RWPE1 (cell line): ENCODE measurements around the gene MRFAP1.

Experiments
- CTCF ChIA-PET: fragments of 350-600 bp; sonication (Branson Sonifier 250); formaldehyde crosslinking; extraction: SDS; loops from one replicate; lab custom pipeline; 2021; lab: Yijun Ruan, JAX
- POLR2A ChIA-PET: fragments of 400-600 bp; formaldehyde crosslinking; extraction: SDS; loops from one replicate; lab custom pipeline; 2020; ENCODE audit warnings: antibody characterized with exemption; ENCODE audit not compliant: low non-redundant PET; lab: Yijun Ruan, JAX
- DNase-seq: peaks from one replicate; pipeline ENCODE4 v3.0.0; 2012; ENCODE audit warnings: low spot score
- H3K27ac ChIP-seq: fragments of 450-650 bp; 2 replicates; pipeline ENCODE4 v1.5.1; 2017
- TF ChIP-seq, protein P1 (sequence below): fragments of 450-650 bp; conservative IDR thresholded peaks from 2 replicates; pipeline ENCODE4 v1.5.1; 2017; ENCODE audit warnings: low read depth, mild to moderate bottlenecking

MRFAP1 gene

DNA sequence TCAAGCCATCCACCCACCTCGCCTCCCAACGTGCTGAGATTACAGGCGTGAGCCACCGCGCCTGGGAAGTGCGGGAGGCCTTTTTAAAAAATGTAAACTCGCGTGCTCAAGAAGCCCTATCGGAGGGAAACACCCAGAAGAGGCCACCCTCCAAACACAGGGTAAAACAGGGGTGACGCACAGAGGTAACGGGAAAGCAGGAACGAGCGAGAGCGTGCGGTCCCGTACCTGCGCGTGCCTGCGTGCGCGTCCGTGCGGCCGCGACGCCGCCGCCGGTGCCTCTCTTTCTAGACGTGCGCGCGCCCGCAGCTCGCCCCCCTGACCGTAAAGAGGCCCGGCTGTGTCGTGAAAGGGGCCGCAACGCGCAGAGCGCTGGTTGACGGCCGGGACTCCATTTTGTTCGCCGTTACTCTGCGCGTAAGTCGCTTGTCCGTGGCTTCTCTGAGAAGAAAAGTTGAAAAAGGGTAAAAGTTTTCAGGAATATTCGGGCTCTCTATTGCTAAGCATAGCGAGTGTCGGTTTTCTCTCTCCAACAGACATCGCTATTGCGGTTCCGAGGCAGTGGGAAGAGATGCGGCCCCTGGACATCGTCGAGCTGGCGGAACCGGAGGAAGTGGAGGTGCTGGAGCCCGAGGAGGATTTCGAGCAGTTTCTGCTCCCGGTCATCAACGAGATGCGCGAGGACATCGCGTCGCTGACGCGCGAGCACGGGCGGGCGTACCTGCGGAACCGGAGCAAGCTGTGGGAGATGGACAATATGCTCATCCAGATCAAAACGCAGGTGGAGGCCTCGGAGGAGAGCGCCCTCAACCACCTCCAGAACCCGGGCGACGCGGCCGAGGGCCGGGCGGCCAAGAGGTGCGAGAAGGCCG, at the start of gene MRFAP1:
Gene MRFAP1 (plus strand): TSS at position 394 of the 872 bp plus-strand sequence. CDS start 178 bp downstream, at position 572.
- ChIA-PET POLR2A (no interaction called here), CTCF (interaction anchor here (0.7 kb wide), 1 partner anchor 41 kb away, joined by 3 read pairs; no protein-coding TSS in a partner anchor)
- TF ChIP-seq, protein P1, sequence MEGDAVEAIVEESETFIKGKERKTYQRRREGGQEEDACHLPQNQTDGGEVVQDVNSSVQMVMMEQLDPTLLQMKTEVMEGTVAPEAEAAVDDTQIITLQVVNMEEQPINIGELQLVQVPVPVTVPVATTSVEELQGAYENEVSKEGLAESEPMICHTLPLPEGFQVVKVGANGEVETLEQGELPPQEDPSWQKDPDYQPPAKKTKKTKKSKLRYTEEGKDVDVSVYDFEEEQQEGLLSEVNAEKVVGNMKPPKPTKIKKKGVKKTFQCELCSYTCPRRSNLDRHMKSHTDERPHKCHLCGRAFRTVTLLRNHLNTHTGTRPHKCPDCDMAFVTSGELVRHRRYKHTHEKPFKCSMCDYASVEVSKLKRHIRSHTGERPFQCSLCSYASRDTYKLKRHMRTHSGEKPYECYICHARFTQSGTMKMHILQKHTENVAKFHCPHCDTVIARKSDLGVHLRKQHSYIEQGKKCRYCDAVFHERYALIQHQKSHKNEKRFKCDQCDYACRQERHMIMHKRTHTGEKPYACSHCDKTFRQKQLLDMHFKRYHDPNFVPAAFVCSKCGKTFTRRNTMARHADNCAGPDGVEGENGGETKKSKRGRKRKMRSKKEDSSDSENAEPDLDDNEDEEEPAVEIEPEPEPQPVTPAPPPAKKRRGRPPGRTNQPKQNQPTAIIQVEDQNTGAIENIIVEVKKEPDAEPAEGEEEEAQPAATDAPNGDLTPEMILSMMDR: no peak
- peak within 1 kb of the TSS; percentile 93 for H3K27ac ChIP-seq
- DNase-seq: peak; percentile 92

DNA sequence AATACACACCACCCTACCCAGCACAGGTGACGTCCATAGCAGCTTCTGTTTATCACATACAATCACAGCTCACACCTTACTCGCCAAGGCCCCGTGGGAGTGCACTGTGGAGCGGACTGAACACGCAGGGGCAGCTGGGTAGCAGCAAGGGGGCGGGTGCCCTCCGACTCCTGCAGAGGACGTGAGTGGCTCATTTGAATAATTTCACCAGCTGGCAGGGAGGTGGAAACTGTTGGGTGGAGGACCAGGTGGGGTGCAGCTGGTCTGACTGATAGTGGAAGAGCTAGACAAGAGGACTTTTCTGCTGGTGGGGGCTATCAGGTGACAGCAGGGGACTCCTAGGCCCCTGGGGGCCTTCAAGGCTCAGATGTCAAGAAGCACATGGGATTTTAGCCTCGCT, 49.2 kb upstream of the MRFAP1 start:
- POLR2A ChIA-PET: no interaction called here
- no peak for DNase-seq
- TF ChIP-seq, protein P1: no peak
- CTCF ChIA-PET: no interaction called here
- no peak overlapping the region for H3K27ac ChIP-seq

DNA sequence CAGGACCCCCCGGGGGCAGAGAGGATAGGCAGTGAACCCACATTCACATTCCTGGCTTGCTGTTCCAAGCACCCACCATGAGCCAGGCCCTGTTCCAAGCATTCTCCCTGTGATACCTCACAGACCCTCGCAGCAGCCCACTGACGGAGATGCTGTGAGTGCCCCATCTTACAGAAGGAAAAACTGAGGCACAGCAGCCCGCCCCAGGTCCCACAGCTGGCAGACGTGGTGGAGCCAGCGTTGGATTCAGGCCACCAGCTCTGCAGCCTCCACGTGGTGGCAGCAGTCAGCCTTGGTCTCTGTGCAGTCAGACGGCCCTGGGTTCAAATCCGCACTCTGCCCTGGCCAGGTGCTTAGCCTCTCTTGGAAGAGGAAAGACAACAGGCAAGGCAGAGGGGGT, 48.7 kb upstream of the MRFAP1 start:
- ChIA-PET POLR2A (no interaction called here), CTCF (no interaction called here)
- H3K27ac ChIP-seq: no peak overlapping the region
- TF ChIP-seq, protein P1: no peak
- DNase-seq: no peak

DNA sequence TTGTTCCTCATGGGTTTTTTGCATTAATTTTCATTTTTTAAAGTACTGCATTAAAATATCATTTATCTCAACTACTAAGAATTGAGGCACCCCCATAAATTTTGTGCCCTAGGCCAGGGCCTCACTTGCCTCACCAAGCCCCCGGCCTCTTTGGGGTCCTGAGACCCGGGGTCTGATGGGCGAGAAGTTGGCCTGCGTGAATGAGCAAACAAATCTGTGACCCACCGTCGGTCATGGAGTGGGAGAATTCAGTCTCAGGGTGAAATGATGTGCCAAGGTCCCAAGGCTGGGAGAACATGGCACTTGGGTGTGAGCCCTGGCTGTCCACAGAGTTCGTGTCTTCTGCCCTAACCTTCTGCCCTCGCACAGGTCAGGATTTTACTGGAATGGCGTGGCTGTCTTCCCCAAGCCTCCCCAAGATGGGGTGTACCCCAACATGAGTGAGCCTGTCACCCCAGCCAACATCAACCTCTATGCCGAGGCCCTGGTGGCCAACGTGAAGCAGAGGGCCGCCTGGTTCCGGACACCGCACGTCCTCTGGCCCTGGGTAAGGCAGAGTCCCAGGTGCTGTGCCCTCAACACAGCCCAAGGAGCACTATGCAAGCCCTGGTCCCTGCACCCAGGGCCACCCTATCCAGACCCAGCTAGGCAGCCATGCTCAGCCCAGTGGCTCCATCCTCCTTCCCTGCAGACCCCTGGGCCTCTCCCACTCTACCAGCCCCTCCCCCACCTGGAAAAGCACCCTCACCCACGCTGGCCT, 47.5 kb upstream of the MRFAP1 start:
- H3K27ac ChIP-seq: no peak overlapping the region
- POLR2A ChIA-PET: no interaction called here
- TF ChIP-seq, protein P1: no peak
- DNase-seq: no peak
- CTCF ChIA-PET: interaction anchor here (0.5 to 0.7 kb wide), 4 partner anchors 20 to 1622 kb away, joined by 3 to 4 read pairs (median 3); no protein-coding TSS in a partner anchor

DNA sequence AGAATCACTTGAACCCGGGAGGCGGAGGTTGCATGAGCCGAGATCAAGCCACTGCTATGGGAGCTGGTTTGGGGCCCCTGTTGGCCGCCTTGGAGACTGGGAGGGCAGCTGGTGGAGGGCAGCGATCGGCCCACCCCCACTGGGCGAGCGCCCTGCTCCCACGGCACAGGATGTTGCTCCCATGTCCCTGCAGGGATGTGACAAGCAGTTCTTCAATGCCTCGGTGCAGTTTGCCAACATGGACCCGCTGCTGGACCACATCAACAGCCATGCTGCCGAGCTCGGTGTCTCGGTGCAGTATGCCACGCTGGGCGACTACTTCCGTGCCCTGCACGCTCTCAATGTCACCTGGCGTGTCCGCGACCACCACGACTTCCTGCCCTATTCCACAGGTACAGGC, 46.1 kb upstream of the MRFAP1 start:
- DNase-seq: no peak
- TF ChIP-seq, protein P1: no peak
- CTCF ChIA-PET: no interaction called here
- no peak overlapping the region for H3K27ac ChIP-seq
- POLR2A ChIA-PET: no interaction called here

DNA sequence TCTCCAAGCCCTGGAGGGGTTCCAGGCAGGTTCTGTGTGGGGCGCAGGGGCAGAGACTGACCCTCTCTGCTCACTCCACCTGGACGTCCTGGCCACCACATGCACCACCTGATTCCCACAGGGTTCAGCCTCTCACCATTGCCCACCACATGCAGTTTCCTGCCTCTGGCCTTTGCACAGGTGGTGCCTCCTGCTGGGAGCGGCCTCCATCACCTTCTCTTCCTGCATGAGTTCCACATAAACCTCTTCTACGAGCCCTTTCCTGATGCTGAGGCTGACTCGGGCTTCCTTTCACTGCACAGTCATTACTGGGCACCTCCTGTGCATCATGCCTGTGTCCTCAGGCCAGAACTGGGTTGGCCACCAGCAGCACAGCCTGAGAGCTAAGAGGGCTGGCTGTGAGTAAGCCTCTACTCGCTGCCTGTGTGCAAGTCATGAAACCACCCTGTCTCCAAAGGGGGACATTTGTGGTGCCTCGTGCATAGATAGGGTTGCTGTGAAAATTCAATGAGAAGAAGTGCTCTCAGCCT, 45.6 kb upstream of the MRFAP1 start:
- ChIA-PET CTCF (no interaction called here), POLR2A (no interaction called here)
- no peak for DNase-seq
- H3K27ac ChIP-seq: no peak overlapping the region
- TF ChIP-seq, protein P1: no peak
